Measurements from ENCODE around the gene ZNRF2.
"Not testable (repeated sequence)": the region's sequence is repeated elsewhere in the genome, so short reads cannot be mapped to it uniquely, and the experiment has no call there.

The ZNRF2 gene

DNA sequence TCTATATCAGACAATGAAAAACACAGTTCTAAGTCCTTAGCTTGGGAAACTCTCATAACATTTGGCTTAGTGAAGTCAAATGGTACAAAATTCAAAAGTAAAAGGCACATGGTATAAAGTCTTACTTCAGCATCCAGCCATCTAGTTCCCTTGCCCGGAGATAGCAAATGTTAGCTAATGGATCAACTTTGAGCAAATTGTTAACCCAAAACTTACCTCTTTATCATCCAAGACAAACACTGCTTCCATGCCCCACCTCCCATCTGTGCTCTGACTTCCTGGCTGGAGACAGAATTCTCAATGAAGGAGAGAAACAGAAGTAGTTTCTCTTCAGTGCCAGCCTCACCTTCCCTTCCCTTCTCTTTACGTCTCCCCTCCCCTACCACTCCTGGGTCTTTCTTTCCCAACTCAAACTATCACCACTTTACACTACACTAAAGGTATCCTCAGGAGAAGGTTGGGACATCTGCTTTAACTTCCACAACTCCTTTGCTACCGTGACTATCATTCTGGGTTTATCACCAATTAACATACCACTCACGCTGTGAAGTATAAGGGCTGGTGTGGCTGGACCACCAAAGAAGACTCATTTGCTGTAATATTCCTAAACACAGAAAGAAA, 21.2 kb upstream of the ZNRF2 start:
- DNase-seq (ENCODE audit: low read depth), result no peak

DNA sequence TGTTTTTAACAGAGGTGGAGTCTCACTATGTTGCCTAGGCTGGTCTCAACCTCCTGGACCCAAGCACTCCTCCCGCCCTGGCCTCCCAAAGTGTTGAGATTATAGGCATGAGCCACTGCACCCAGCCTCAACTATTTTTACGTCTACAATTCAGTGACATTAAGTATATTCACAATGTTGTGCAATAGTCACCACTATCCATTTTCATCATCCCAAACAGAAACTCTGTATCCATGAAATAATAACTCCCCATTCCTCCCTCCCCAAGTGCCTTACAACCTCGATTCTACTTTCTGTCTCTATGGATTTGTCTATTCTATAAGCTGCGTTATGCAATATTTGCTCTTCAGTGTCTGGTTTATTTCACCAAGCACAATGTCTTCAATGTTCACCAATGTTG, 20.3 kb upstream of the ZNRF2 start:
- DNase-seq (ENCODE audit: low read depth), result no peak

DNA sequence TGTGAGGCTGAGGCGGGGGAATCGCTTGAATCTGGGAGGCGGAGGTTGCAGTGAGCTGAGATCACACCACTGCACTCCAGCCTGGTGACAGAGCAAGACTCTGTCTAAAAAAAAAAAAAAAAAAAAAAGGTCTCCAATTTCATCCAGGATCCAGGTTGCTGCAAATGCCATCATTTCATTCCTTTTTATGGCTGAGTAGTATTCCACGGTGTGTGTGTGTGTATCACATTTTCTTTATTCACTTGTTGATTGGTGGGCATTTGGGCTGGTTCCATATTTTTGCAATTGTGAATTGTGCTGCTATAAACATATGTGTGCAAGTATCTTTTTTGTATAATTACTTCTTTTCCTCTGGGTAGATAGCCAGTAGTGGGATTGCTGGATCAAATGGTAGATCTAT, 19.2 kb upstream of the ZNRF2 start:
- not testable (repeated sequence) for DNase-seq (ENCODE audit: low read depth)

DNA sequence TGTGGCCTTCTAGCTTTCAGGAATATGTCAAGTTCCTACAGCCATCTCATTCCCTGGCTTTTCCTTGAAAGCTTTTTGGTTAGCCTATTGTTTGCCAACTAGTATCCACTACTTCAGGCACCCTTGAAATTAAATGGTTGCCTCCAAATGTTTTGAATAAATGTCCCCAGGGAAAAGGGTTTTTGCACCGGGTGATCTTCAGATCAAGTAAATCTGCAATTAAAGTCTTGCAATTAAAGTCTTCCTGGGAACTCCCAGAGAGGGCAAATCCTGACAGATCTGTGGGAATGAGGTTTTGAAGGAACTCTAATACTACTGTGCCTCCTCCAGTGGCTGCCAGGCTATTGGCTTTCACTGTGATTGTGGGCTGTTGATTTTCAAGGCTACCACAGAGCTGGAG, 17.7 kb upstream of the ZNRF2 start:
- no peak for DNase-seq (ENCODE audit: low read depth)

DNA sequence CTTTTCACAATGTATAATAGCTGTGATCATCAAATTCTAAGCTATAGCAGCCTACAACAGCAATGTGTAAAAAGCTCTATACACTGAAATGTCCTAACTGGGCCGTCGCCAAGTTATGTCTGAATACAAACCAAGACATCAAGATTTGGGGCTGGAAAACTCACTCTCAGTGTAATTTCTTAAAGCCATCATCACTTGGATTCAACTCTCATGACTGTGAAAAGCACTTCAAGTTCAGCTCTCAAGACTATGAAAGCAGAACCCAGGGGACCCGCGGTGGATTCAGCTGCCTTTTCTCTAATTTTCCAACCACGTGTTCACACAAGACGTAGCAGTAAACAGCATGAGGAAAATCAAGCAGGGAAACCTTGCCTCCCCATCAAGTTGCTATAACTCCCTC, 15.8 kb upstream of the ZNRF2 start:
- no peak for DNase-seq (ENCODE audit: low read depth)

DNA sequence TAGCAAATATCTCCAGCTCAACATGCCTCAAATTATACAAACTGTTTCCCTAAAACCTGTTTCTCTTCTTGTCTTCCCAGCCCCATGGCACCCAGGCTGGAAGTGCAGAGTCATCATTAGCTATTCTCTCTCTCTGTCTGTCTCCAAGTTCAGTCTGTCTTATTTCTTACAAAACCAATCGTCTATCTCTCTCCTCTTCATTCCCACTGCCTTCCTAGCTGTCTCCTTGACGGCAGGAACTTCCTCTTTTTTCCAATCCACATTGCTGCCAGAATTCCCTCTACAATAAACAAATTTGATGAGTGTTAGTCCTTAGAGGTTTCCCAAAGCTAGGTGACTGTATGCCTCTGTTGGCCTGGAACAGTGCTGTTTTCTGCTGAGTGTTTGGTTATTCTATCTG, 14.9 kb upstream of the ZNRF2 start:
- DNase-seq (ENCODE audit: low read depth), result no peak

DNA sequence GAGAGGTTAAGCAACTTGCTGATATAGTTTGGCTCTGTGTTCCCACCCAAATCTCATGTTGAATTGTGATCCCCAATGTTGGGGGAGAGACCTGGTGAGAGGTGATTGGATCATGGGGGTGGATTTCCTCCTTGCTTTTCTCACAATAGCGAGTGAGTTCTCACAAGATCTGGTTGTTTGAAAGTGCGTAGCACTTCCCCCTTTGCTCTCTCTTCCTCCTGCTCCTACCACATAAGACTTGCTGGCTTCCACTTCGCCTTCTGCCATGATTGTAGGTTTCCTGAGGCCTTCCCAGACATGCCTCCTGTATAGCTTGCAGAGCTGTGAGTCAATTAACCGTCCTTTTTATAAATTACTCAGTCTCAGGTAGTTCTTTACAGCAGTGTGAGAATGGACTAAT, 13.5 kb upstream of the ZNRF2 start:
- DNase-seq (ENCODE audit: low read depth), result no peak

DNA sequence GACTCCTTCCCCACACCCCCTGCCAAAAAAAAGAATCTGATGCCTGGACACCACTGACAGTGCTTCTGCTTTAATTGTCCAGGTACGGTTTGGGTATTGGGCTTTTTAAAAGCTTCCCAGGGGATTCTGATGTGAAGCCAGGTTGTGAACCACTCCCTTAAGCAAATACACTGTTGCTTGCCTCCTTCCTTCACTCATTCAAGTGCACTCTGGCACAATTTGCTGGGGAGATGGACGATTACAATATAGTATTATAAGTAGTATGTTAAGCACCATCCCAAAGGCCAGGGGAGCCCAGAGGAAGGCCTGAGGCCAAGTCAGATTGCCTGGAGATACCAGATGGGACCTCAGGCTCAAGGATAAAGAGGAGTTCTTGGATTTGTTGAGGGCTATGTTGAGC, 12.3 kb upstream of the ZNRF2 start:
- no peak for DNase-seq (ENCODE audit: low read depth)

DNA sequence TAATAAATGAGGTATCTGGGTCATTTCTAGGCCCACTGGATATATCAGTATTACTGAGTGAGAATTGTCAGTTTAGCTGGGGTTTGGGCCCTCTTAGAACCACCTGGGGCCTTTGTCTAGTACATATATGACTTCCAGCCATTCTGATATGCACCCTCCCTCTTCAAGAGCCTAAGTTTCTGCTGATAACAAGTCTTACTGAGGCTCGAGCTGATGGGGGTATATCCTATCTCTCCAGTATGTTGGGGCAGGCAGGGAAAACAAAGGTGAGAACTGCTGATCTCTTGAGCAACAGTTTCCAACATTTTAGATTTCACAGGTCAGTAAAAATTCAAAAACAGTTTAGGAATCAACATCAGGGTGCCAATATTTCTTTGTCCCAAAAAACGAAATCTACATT, 10.8 kb upstream of the ZNRF2 start:
- no peak for DNase-seq (ENCODE audit: low read depth)

DNA sequence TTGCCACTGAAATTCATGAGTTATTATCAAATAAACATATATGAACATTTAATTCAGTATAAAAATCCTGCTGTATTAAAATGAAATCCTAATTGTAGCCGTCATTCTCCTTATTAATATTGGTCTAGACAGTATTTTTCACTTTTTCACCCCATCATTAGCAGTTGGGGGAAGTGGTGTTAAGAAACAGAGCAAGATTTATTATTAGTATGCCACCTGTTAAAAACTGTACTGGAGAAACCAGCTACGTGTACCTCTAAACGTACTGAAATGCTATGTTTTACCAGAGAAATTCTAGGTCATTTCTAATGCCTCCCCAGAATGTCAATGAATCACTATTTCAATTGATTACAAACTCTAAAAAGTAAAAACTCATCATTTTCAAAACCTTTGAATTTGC, 9.8 kb upstream of the ZNRF2 start:
- no peak for DNase-seq (ENCODE audit: low read depth)

DNA sequence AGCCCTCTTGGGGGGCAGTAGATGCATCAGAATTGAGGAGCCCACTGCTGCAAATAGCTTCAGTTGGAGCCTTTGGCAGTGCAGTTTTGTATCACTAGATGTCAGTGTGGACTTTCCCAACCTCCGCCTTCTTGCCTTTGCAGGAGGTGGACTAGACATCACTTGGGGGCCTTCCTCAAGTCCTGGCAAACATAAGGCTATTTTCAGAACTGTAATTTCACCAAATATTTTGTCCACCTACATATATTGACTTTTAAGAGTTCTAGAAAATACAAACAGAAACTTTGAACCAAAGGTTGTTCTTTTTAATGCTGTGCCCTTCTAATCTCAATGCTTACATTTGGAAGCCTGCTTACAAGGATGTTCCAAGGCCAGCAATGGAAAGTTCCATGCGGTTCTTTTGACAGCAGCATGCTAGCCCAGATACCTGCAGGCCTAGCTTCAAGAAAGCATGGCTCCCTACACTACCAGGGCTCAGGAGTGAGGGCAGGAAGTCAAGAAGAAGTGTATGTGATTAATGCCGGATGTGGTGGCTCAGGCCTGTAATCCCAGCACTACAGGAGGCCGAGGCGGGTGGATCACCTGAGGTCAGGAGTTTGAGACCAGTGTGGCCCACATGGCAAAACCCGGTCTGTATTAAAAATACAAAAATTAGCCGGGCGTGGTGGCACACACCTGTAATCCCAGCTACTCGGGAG, 8.0 kb upstream of the ZNRF2 start:
- peak; percentile 26 for DNase-seq (ENCODE audit: low read depth)

DNA sequence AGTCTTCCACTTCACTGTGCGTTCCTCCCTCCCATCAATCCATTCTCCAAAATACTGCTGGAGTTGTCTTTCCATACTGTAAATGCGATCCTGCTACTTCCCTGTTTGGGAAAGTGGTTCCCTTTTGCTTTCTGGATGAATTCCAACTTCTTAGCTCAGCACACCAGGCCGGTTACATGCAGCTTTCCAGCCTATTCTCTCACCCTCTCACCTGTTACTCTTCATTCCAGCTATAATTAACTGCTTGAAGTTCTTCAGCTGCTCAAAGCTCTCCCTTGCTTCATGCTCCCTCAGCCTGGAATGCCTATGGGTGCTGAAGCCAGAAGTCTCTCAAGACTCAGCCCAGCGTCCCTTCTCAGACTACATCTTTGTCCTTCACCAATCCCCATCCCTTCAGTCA, 6.0 kb upstream of the ZNRF2 start:
- no peak for DNase-seq (ENCODE audit: low read depth)

DNA sequence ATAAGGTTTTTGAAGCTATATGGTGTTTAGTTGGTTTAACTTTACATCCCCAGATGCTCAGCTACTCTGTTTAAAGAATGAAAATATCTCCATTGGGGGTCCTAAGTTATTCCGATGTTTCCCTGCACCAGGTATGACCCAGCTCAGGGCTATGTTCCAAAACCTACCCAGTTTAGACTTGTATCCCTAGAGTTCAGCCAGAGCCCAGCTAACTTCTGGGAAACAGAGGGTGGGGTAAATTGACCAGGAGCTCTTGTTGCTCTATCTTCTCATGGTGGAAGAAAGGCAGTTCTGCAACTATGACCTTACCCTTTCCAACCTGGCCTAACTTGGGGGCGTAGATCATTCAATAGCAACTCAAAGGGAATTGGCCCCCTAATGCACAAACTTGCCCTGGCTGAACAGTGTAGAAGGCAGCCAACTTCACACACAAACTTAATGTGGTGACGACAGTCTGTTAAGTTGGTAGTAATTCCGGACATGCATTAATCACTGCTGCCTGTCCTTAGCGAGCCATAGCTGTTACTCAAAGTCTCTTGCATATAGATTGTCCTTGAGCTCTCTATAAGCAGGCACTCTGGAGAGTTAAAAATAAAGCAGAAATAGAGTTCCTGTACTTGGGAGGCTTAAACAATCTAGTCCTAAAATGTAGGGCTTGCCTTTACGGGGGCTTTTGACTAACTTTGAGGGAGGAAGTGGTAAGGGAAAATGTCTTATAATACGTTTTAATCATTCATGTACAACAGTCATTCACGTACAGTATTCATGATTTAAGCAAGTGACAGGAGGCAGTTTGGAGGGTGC, 5.3 kb upstream of the ZNRF2 start:
- DNase-seq (ENCODE audit: low read depth), result no peak

DNA sequence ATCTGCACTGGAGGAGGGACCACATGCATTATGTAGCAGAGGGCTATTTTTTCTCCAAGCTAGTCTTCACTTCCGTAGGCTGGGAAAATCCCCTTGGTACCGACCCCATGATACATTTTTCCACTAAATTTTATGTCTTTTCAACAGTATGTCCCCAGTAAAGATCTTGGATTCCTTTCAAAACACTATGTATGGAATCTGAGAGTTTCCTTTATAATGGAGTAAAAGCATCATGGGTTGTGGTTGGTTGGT, 4.8 kb upstream of the ZNRF2 start:
- no peak for DNase-seq (ENCODE audit: low read depth)

DNA sequence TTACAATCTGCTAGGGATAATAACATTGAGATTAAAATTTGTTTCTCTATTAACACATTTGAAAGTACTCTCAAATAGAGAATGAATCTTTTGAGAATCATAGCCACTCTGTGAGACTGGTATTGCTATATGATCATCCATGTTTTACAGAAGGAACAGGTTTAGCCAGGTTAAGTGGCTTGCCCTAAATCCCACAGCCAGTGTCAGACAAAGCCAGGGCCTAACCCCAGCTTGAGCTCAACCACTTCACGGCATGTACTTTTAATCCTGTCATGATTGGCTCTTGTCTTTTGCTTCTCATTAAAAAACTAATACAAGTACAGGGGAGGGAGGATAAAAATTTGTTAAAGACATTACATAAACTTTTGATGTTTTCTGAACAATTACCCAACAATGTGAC, 3.8 kb upstream of the ZNRF2 start:
- DNase-seq (ENCODE audit: low read depth), result no peak

DNA sequence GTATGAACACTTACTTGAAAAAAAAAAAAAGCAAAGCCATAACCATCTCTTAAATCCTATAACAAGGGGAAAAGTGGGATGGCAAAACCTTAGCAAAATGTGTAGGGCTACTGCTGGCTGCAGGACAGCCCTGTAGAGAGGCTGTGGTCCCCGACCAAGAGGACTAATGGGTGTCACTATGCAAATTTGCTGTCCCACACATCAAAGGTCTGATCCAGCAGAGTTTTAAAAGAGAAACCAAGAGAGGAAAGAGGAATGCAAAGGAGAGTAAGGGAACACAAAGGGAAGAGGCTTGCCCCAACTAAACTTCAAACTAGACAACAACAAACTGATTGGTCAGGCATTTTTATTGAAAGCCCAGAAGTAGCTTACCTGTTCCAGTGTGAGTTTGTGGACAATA, 3.1 kb upstream of the ZNRF2 start:
- no peak for DNase-seq (ENCODE audit: low read depth)

DNA sequence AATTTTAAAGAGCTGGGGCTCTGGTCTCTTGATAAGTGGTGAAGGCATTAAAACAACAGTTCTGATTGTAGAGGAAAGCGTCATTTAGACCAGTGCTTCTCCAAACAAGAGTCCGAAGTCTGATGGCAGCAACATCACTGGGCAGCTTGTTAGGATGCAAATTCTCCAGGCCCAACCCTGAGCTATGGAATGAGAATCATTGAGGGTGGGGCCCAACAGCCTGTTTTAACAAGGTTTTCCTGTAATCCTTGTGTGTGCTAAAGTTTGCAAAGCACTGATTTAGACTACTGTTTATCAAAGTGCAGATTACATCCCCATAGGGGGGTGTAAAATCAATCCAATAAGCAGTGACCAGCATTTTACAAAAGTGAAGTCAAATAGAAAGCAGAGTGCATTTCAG, 2.6 kb upstream of the ZNRF2 start:
- no peak for DNase-seq (ENCODE audit: low read depth)

DNA sequence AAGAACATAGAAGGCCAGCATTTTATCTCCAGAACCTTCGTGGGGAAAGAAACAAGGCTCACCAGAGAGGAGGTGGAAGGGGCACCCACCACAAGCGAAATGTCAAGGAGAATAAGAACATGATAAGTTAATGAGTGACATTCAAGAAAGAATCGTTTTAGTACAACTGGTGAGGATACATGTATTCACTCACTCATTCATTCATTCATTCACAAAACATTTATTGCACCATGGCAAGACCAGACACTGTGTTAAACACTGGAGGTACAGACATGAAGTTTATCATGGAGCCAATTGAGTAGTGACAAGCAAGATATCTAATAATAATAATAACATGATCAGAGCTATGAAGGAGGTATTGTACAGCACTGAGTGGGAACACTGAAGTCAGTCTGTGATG, 1.7 kb upstream of the ZNRF2 start:
- no peak for DNase-seq (ENCODE audit: low read depth)

DNA sequence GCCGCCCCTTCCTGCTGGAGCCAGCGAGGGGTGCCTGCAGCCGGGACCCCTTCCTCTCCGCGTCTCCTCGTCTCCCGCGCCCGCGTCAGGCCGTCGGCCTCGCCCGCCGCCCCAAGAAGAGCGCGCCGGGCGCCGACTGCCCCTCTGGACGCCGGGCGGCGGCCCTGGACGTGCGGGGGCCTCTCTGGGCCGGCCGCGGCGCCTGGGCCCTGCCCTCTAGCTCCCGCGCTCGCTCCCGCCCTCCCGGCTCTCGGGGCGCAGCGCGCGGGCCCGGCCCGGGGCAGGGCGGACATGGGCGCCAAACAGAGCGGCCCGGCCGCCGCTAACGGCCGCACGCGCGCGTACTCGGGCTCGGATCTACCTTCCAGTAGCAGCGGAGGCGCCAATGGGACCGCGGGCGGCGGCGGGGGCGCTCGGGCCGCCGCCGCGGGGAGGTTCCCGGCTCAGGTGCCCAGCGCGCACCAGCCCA, 704 bp downstream of the ZNRF2 start:
- DNase-seq (ENCODE audit: low read depth), result peak; percentile 22

DNA sequence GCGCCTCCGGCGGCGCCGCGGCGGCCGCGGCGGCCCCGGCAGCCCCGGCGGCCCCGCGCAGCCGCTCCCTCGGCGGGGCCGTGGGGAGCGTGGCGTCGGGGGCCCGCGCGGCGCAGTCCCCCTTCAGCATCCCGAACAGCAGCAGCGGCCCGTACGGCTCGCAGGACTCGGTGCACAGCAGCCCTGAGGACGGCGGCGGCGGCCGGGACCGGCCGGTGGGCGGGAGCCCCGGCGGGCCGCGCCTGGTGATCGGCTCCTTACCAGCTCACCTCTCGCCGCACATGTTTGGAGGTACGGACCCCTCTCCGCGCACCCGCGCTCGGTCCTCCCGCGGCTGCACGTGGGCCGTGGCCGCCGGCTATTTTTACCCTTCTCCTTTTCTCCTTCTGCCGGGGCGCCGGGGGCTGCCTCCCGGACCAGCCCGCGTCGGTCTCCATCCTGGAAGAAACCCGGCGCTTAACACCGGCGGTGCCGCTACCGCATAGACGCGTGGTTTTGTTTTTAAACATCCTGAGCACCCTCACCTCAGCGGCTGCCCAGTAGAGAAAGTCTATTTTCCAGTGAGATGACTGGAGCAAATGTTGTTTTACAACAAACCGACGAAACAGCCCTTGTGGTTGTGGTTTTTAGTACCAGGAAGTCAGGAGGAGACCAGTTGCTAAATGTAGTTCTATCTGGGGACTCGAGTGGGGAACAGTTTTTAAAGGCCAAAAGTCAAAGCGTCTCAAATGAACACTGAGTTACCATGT, 1.3 kb downstream of the ZNRF2 start:
- peak; percentile 15 for DNase-seq (ENCODE audit: low read depth)

DNA sequence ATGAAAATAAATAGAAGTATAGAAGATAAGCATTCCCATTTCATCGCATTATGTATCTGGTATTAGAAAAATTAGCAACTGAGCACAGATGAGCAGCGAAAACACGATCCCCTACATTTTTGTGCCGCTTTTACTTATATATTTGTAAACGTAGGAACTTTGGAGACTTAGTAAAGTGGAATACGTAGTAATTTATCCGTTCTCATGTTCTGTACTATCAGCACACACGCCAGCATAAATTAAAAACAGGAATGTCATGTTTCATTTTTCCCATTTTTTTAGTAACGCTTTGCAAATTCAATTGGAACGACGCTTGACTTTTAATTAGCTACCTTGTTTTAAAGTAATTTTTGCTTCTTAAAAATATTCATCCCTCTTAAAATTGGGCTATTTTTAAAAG, 2.4 kb downstream of the ZNRF2 start:
- no peak for DNase-seq (ENCODE audit: low read depth)

DNA sequence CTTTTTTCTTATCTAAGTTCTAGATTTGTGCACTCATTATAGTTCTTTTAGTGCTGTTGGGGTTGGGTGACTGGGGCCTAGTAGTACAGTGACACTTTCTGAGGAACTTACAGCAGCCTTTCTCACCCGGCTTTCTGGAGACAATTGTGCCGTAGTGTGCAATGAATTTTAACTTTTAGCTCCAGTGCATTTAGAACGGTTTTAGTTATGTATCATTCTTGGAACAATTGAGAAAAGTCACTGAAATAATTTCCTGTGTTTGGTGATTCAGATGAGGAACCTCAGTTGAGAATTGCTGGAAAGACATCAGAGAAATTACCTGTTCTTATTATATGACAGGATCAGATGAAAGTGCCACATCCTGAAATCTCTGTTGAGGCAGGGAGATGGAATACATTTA, 3.2 kb downstream of the ZNRF2 start:
- DNase-seq (ENCODE audit: low read depth), result not testable (repeated sequence)

DNA sequence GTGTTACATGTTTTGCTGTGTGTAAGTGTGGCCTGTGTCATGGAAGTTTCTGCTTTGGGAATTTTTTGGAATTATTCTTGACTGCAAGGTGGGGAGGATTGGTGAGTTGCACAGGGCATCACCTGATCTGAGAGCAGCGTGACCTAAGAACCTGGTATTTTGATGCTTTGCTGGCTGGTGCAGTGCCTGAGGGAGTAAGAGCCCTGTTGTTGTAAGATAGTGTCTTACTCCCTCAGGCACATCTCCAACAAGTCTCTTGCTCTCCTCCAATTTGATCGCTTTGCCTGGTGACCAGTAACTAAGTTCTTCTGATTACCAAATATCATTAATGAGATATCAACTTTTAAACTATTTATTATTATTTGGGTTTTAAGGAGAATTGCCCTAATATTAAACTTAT, 5.2 kb downstream of the ZNRF2 start:
- not testable (repeated sequence) for DNase-seq (ENCODE audit: low read depth)
